HG02763 (cell line): ENCODE results near the gene NINJ1.
"Not testable (repeated sequence)": the region's sequence is repeated elsewhere in the genome, so short reads cannot be mapped to it uniquely, and the experiment has no call there.

Experiments used
- ATAC-seq: cut with Tn5 transposase; IDR thresholded peaks from one replicate; pipeline ENCODE4 v1.9.1; 2021; ENCODE audit warnings: mild to moderate bottlenecking, moderate library complexity; ENCODE audit not compliant: unreplicated experiment

NINJ1 gene

DNA sequence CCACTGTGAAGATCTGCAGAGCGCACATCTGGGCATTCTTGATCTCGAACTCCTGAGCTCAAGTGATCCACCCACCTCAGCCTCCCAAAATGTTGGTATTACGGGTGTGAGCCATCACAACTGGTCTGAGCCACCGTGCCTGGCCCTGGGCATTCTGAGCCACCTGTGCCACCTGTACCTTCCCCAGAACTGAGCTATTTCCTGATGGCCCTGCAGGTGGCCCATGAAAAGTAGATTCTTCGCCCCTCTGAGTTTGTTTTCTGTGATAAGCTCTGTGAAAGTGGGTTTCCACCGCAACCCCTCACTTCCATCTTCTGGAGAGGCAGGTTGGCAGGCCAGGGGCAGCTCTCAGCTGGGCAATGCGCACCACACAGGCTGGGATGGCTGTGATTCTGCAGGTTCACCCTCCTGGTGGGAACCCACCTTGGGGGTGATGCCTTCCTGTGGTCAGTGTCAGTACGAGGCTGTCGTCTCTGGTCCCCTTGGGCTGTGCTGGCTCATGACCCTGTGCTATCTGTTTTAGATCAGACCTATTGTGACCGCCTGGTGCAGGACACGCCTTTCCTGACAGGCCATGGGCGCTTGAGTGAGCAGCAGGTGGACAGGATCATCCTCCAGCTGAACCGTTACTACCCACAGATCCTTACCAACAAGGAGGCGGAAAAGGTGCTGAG, 26.8 kb downstream of the NINJ1 start:
- ATAC-seq, result no peak

DNA sequence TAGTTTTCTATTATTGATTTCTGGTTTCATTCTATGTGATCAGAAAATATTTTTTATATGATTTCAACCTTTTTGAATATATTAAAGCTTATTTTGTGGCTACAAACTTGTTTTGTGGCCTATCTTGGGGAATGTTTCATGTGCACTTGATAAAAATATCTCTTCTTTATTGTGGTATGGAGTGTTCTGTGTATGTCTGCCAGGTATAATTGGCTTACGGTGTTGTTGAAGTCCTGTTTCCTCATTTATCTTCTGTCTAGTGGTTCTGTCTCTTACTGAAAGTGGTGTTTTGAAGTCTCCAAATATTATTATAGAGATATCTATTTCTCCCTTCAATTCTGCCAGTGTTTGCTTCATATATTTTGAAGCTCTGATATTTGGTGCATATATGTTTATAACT, 28.4 kb downstream of the NINJ1 start:
- ATAC-seq, result no peak

DNA sequence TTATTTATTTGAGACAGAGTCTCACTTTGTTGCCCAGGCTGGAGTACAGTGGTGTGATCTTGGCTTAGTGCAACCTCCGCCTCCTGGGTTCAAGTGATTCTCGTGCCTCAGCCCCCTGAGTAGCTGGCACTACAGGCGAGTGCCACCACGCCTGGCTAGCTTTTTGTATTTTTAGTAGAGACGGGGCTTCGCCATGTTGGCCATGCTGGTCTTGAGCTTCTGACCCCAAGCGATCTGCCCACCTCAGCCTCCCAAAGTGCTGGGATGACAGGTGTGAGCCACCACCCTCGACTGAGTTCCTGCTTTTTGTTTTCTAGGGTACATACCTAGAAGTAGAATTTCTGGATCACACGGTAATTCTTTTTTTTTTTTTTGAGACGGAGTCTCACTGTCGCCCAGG, 33.0 kb downstream of the NINJ1 start:
- ATAC-seq, result not testable (repeated sequence)

DNA sequence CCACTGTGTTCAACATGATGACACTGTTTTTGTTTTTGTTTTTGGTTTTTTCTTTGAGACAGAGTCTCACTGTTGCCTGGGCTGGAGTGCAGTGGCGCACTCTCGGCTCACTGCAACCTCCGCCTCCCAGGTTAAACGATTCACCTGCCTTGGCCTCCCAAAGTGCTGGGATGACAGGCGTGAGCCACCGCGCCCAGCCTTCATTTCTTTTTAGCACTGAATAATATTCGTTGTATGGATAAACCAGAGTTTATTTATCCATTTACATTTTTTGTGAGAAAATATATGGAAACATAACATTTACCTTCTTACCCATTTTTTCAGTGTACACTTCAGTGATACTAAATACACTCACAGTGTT, 33.8 kb downstream of the NINJ1 start:
- ATAC-seq, result no peak

DNA sequence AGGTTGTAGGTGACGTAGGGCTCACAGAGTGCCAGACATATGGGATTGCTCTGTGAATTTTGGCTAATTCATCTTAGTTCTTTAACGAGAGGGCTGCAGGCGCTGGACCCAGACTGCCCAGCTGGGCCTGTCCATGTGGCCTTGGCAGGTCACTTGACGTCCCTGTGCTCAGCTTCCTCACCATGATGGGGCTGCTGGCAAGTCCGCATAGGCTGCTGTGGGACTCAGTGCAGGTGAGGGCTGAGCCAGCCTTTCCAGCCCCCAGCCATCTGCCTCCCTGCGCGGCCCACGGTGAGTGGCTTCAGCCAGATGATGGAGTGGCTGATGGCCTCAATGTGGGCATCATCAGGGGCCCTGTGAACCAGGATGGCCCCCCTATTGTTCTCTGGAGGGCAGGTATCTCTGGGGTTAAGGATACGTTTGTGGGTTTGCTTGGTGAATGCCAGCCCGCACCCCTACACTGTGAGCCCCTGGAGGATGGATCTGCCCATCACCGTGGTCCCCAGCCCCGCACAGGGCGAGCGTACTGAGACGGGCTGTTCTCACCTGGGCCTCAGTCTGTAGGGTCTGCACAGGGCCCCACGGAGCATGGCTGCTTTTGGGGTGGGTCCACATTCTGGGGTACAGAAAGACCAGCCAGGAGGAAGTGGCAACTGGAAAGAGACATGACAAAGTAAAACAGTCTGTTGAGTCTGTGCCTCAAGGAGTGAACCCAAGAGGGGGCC, 34.3 kb downstream of the NINJ1 start:
- ATAC-seq, result no peak

DNA sequence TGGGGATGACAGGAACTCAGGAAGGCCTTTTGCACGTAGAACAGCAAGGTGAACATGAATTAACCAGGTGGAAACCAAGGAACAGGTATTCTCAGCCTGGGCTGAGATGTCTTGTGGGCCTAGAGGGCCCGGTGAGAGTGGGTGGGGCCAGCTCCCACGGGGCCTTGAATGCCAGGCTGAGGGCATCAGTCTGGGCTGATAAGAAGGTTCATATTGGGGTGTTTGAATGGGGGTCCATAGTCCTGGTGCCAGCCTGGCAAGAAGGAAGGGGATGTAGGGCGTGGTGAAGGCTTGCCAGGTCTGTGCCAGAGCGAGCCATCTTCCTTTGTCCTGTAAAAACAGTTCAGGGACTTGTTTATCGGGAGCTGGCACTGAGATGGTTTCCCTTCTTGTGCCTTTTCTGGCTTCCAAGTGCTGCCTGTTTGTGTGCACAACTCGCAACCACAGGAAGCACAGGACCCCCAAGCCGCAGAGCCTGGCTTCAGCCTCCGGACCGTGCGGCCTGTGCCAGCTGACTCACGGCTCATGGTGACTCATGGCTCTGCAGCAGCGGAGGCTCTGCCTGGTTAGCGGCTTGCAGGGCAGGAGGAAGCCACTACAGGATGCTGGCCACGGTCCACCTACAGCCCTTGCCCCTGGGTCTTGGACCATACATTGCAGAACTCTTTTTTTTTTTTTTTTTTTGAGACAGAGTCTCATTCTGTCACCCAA, 35.7 kb downstream of the NINJ1 start:
- ATAC-seq, result no peak

DNA sequence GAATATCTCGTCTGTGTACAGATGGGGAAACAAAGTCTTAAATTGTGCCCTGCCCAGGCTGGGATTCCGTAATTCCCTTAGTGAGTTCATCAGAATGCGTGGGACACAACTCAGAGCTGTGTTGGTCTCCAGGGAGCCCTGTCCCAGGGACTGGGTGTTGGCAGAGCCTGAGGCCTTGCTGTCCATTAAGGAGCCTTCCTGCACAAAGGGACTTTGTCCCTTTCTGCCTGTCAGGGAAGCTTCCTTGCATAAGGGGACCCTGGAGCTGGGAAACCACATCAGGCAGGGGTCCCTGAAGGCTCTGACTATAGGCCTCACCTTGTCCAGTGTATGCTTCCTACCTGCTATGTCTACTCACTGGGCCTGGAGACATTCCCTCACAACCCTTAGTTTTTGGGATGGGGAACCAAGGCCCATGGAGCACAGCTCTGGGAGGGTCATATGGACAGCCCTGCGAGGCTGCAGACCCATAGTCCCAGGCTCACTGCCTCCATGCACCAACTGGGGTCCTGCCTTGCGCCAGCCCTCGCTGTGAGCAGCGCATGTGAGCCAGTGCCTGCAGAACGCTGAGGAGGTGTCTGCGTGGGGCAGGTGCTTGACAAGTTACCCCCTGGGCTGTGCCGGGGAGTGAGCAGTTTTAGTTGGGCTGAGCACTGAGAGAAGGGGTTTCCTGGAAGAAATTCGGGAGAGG, 36.4 kb downstream of the NINJ1 start:
- ATAC-seq, result no peak

DNA sequence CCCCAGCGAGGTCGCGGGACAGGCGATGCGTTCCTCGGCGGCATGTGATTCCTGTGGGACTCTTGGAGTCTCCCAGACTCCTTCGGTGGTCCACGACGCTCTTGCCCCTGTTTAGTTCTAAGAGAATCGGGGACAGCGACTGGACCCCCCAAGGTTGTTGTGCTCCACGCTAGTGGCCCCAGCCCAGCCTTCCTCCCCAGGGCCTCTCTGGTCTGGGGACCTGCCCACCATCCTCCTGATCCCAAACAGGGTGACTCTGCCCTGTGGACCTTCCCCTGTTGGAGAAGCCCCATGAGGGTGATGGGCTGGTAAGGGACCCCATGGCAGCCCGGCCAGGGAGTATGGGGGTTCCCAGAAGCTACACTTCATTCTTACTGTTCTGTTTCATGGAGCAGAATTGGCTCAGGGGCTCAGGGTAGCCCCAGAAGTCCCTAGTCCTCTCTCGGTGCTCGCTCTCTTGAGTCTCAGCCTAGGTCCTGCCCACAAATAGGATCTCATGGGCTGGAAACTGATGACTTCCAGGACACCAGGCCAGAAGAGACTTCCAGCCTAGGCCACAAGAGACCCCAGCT, 37.2 kb downstream of the NINJ1 start:
- ATAC-seq, result no peak

DNA sequence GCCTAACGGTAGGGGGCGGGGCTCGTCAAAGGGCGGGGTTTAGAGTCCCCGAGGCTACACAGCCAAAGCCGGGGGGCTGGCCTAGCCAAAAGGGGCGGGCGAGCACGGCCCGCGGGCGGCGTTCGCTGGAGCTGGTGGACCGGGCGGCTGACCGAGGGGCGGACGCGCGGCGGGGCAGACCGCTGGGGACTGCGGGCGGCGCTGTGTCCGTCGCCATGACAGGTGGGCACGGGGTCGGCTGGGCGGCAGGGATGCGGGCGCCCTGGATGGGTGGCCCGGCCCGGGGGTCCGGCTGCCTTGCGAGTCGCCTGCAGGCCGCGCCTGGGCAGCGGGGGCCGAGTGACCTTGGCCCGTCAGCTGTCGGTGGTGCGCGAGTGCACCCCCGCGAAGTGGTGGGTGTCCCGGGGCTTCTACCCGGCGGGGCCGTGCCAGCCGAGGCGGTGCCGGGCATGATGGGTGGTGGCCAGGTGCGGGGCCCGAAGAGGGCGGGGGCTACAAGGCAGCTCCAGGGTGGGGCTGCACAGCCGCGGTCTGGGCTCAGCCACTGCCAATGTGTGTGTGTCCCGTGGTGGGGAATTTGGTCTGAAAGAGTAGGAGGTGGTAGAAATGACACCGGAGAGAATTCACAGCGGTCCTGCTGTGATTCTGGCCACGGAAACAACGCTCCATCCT, 37.8 kb downstream of the NINJ1 start, which contains the start of gene CARD19:
TSS of gene CARD19 (plus strand) at position 87 of the 672 bp plus-strand sequence. CDS start at position 216, 129 bp downstream.
- ATAC-seq, result peak; percentile 9

DNA sequence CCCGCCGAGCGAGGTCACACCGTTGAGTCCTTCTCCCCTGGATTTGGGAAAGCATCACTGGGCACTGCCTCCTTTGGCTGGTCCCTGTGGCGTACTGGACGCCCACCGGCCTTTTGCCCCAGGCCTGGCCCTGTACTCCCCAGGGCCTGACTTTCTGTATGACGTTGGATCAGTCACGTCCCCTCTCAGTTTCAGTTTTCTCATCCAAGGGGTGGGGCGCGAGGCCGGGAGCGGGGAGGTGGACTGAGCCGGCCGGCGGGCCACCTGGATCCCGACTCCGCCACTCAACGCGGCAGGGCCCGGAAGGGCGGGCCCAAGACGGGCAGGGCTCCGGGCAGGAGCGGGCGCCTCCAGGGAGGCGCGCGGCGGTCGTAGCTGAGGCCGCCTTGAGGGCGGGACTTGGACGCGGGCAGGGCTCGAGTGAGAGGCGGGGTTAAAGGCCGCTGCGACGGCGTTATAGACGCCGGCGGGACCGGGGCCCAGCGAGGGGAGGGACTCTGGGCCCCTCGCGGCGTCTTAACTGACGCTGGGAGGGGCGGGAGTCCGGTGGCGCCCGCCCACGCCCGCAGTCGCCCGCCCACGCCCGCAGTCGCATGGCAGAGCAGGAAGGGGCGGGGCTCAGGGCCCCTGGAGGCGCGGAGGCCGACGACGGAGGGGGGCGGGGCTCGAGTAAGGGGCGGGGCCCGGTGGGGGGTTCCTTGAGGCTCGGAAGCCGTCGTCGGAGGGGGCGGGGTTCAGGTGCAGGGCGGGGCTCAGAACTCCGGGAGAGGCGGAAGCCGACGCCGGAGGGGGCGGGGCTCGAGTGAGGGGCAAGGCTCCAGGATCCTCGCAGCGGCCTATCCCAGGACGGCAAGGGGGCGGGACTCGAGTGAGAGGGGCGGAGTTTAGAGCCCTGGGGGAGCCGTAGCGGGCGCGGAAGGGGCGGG, 38.6 kb downstream of the NINJ1 start:
- peak; percentile 68 for ATAC-seq

DNA sequence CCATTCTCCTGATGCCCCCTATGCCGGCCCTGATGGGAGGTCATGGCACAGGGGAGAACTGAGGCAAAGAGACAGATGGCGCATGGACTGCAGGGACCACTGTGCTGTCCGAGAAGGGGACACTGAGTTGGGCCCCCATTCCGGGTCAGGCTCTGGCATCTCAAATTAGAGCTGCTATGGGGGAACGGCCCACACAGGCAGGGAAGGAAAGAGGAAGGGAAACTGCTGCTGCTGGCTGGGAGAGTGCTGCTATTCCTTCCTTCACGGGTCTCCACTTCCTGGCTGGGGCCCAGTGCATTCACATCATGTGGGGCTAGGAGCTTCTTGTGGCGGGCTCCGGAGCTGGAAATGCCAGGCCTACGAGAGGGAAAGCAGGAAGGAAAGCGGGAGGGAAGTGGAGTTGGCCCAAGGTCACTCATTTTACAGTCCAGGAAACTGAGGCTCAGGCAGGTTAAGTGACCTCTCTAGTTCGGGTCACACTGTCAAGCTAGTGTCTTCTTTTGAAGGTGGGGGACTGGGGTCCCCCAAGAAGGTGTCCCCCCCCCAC, 39.3 kb downstream of the NINJ1 start:
- no peak for ATAC-seq

DNA sequence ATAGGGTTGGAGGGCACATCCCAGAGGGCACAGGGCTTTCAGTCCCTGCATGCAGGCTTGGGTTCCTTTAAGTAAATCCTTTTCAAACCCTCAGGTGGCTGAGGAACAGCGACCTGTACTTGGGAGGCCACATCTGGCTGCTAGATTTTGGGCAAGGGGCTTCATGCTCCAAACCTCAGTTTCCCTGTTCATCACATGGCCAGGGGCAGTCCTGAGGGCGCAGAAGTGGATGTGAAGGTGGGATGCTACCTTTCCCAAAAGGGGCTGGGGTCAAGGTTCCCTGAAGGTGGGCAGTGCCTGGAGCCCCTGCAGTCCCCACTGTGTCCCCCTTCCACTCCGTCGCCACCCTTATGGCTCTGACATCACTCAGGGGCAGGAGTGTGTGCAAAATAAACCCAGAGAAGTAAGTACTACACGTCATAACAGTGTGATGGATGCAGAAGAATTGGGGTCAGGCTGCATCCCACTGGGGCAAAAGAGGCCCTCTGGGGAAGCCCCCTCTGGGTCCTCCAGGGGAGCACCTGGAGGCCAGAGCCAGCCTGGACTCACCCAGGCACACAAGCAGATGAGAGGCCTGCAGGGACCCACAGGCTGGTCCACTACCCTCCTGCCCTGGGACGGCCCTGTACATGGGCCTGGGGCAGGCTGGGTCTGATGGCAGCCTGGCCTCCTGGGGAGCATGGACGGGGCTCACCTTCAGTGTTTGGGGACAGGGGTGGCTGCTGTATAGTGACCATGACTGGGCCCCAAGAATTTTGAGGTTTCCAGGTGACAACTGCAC, 40.0 kb downstream of the NINJ1 start:
- ATAC-seq, result no peak

DNA sequence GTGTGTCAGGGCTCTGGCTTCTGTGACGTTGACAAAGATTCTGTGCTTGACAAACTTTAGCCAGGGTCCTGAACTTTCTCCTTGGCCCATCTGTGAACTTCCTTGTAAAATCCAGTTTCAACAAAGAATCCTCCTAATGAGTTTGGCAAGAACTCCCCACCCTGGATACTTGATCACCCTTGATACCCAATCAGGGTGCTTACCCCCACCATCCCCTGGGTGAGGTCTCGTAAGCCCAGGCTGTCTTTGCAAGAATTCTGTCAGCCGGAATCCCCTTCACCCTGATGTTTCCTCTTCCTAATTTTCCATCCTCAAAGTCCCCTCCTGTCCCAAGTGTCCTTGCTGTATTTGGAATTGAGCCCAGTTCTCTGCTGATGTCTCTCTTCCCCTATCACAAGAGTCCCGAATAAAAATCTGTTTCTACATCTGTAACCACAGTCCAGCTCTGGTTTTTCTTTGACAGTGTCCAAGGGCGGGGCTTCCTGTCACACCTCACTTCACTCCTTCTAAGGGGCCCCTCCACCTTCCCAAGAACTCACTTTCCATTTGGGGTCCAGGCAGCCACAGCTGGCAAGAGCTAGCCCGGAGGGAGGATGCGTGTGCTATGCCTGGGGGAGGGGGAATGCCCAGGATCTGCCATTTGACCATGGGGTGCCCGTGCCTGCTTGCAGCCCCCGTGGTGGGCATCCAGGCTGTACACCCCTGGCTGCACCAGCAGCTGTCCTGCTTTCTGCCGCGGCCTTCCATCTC, 40.7 kb downstream of the NINJ1 start:
- ATAC-seq, result no peak

DNA sequence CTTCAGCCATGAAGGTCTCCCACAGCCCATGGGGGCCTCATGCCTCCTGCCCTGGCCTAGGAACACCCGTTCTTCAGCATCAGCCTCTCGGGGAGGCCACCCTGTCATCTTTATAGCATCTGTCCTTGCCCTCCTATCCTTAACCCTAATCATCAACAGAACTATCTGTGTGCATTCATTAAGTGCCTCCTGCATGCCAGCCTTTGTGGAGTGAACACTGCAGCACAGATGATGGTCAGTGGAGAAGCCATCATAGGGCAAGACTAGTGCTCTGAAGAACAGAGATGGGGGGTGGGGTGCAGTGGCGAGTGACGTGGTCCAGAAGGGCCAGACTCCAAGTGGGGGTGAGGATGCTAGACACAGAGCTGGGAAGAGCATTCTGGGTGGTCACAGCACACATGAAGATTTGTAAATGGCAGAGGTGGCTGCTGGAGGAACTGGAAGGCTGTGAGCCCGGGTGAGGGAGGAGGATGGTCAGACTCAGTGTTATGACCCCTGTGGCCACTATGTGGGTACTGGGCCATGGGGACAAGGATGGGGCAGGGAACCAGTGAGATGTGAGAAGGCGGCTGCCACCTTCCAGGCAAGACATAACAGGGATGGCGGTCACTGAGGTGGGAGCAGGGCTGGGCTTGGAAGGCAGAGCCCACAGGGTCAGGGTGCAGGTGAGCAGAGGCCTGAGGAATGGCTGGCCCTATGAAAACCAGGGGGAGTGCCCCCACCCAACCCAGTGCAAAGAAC, 41.6 kb downstream of the NINJ1 start:
- ATAC-seq, result no peak

DNA sequence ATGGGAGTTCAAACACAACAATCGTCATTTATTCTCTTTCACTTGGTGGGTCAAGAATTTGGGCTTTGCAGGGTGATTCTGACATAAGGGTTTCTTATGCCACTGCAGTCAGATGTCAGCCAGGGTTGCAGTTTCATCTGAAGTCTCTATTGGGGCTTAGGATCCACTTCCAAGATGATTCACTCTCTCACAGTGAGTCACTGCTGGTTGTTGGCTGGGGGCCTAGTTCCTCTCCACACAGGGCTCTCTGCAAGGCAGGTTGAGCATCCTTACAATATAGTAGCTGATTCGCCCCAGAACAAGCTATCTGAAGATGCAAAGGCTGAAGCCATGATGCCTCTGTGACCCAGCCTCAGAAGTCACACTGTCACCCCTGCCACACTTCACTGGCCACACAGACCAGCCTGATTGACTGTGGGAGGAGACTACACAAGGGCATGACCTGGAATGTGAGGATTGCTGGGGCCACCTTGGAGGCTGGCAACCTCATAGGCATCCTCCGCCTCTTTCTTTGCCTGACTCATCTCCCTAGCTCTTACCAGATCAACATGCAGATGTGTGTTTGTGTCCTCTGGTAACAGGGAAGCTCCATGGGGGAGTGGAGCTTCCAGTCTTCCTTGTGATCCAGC, 42.5 kb downstream of the NINJ1 start:
- no peak for ATAC-seq

DNA sequence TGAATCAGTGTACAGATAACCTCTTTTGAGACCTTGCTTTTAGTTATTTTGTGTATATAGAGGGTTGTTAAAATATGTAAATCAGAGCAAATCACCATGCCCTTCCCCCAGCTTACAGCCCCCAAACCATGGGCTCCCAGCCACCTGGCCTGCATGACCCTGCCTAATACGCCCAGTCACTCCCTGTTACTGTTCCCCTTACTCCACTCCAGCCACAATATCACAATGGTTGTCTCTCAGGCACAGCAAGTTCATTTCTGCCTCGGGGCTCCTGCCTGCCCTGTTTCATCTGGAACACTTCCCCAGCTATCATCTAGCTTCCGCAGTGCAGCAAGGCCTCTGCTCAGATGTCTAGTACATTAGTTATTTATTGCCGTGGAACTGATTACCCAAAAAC, 43.0 kb downstream of the NINJ1 start:
- no peak for ATAC-seq
